Measurements from ENCODE around the gene RNASE12.
A peak's percentile ranks its signal among the peaks of the same experiment; 100 is the strongest.

RNASE12 gene

DNA sequence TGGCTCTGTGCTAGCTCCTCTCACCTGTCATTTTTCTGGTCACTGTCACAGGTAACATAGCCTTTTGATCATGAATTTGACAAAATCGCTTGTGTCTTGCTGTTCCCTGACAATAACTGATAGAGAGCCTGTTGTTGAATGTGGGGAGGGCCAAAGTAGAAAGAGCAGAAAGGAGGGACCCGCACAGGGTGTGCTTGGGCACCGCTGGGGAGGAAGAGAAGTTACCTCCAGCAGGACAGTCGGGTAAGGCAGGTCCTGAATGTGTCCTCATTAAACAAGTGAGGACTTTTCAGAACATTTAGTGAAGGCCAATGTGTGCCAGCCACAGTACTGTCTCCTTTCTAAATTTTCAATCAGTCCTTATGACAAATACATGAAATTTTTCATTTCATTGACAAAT is at the start of gene RNASE12:
RNASE12 (minus strand) TSS at position 142 of the 400 bp plus-strand sequence. CDS start 653 bp downstream, outside the sequence.
- no peak for DNase-seq (ENCODE audit: low read depth)
- H3K4me3 ChIP-seq (ENCODE audit: low read depth, low read length), result no peak within 1 kb of the TSS
- no peak for TF ChIP-seq CTCF (IDR thresholded peaks at IDR 0.05; ENCODE audit: control insufficient read depth, extremely low read depth, insufficient read depth)

DNA sequence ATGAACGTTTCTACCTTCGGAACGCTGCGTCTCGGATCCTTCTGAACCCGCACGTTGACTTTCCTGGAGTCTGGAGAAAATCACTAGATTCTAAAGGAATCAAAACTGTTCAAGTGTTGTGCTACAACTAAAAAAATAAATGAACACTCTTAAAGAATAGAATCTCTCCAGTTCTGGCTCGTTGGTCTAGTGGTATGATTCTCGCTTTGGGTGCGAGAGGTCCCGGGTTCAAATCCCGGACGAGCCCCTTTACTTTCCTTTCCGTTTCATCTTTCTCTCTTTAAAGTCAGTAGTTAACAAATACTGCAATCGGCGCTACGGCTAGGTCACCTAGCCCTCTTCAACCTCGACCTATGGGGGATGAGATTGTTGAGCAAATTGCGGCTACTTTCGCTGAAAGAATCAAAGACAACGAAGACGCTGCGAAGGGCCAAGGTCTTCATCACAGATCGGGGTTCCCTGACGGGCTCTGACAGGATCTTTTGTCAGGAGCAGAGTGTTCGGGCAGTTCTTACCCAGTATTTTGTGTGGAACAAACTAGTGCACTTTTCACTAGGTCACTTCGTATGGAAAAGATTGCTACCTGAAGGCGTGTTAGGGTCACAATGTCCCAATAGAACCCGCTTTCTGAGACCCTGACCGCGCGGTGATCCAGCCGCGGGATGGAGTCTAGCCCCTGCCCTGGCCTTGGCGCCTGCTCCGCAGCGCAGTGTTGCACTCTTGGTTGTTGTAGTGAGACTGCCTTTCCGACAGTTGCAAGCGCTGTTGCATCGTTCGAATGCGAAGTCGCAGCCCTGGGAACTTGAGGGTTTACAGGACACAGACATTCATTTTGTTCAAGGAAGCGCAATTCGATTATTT is 41.9 kb upstream of the RNASE12 start:
- TF ChIP-seq CTCF (IDR thresholded peaks at IDR 0.05; ENCODE audit: control insufficient read depth, extremely low read depth, insufficient read depth), result no peak
- H3K4me3 ChIP-seq (ENCODE audit: low read depth, low read length), result peak overlapping the region; percentile 70
- peak; percentile 83 for DNase-seq (ENCODE audit: low read depth)

DNA sequence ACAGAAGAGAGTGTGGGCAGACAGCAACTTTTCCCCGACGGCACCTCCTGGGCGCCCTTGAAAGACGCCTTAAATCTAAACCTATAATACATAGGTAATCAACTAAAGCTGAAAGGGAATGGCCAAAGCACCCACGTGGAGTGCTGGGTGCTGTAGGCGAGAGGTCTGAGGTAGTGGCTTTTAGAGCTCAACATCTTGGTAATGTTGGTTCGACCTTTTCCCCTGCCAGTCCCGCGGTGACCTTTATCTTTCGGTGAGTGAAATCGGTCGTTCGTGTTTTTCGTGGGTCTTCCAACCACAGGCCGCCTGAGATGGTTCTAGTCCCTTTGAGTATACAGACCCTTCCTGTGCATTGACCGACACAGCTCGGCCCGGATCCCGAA is 41.3 kb upstream of the RNASE12 start:
- TF ChIP-seq CTCF (IDR thresholded peaks at IDR 0.05; ENCODE audit: control insufficient read depth, extremely low read depth, insufficient read depth), result no peak
- DNase-seq (ENCODE audit: low read depth), result no peak
- peak overlapping the region; percentile 70 for H3K4me3 ChIP-seq (ENCODE audit: low read depth, low read length)

GRCh38 chr14:20631880-20632389 is 40.8 kb upstream of the RNASE12 start:
- peak overlapping the region; percentile 70 for H3K4me3 ChIP-seq (ENCODE audit: low read depth, low read length)
- DNase-seq (ENCODE audit: low read depth), result peak; percentile 73
- no peak for TF ChIP-seq CTCF (IDR thresholded peaks at IDR 0.05; ENCODE audit: control insufficient read depth, extremely low read depth, insufficient read depth)

DNA sequence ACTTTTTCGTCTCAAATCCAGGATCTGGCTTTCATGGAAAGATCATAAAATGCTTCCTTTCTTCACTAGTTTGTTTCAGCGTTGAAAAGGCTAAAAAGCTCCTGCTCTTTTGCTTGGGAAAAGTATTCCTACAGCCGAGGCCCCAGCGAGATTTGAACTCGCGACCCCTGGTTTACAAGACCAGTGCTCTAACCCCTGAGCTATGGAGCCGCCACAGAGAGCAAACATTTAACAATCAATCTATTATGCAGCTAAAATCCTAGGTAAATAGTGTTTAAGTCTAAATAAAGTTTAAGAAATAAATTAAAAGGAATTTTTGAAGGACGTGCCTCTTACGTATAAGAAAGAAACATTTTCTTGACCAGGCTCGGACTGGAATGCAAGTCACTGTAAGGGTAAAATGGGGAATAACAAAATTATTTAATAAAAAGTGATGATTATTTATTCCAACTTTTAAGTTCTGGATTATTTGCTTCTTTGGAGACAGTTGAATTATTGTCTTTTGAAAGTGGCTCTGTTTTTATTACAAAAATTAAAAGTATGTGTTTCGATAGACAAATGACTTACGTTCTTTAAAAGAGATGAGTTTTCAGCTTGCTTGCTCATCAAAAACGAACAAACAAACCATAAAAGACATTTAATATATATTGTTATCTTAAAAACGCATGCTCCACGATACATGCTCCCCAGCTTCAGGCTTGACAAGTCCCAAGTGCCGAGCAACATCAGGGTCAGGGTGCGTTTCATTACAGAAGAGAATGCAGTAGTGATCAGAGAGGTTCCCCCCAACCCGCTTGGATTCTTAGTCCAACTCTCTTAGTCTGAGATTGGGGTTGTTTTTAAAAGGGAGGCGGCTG is 40.1 kb upstream of the RNASE12 start:
- no peak for DNase-seq (ENCODE audit: low read depth)
- H3K4me3 ChIP-seq (ENCODE audit: low read depth, low read length), result peak overlapping the region; percentile 70
- TF ChIP-seq CTCF (IDR thresholded peaks at IDR 0.05; ENCODE audit: control insufficient read depth, extremely low read depth, insufficient read depth), result no peak

GRCh38 chr14:20630340-20631022 is 39.3 kb upstream of the RNASE12 start:
- peak overlapping the region; percentile 70 for H3K4me3 ChIP-seq (ENCODE audit: low read depth, low read length)
- no peak for DNase-seq (ENCODE audit: low read depth)

More at GRCh38 chr14:20630340-20631022, 39.3 kb upstream of the RNASE12 start:
- no peak for TF ChIP-seq CTCF (IDR thresholded peaks at IDR 0.05; ENCODE audit: control insufficient read depth, extremely low read depth, insufficient read depth)

All from LNCaP clone FGC (cell line).